Panc1 (cell line): Measurements from ENCODE around the gene SCGB3A1. TPM values are rescaled to one million over a fixed set of nuclear protein-coding genes. Genes with fewer than 3 reads are reported as not detected.

ENCODE experiments used
- ATAC-seq: fragments of 200-7000 bp; cut with Tn5 transposase; 2 replicates; pipeline ENCODE4 v1.9.1; 2020; ENCODE audit warnings: mild to moderate bottlenecking, moderate library complexity
- BruUV-seq: library from RNA; stranded (reverse); fragments of 400-500 nt; replicated peaks from 2 replicates; lab custom pipeline; 2021; lab: Mats Ljungman, UMichigan
- CTCF ChIA-PET: fragments of 300-600 bp; sonication (Branson Sonifier 250); formaldehyde crosslinking; loops from one replicate; lab custom pipeline; 2022; ENCODE audit warnings: antibody characterized with exemption; lab: Charles Lee
- POLR2A ChIA-PET: fragments of 300-600 bp; sonication (Branson Sonifier 250); formaldehyde crosslinking; loops from one replicate; lab custom pipeline; 2022; ENCODE audit warnings: antibody characterized with exemption; lab: Charles Lee
- DNase-seq: peaks from one replicate; pipeline ENCODE4 v3.0.0-alpha.2; 2010; ENCODE audit warnings: low read depth, low spot score
- H3K27ac ChIP-seq: 2 replicates; pipeline ENCODE4 v1.5.1; 2011; ENCODE audit warnings: mild to moderate bottlenecking, low read length, inconsistent platforms
- H3K27me3 ChIP-seq: fragments of 200-500 bp; sonication (Bioruptor generic); 2 replicates; pipeline ENCODE4 v1.6.0; 2014; ENCODE audit warnings: low read length, inconsistent platforms; ENCODE audit not compliant: control insufficient read depth, insufficient read depth
- H3K36me3 ChIP-seq: fragments of 200-500 bp; sonication (Bioruptor generic); 2 replicates; pipeline ENCODE4 v1.5.1; 2014; ENCODE audit warnings: inconsistent platforms, mild to moderate bottlenecking, low read length, moderate library complexity; ENCODE audit not compliant: control insufficient read depth, insufficient read depth
- H3K4me1 ChIP-seq: 2 replicates; pipeline ENCODE4 v1.5.1; 2011; ENCODE audit warnings: inconsistent platforms, mild to moderate bottlenecking, low read length, moderate library complexity; ENCODE audit not compliant: control insufficient read depth, insufficient read depth
- H3K4me3 ChIP-seq, 2 experiments: 2 replicates each; pipeline ENCODE4 v1.5.1; 2011 to 2012; ENCODE audit warnings: low read depth in 2 of 2, low read length in 2 of 2, mild to moderate bottlenecking in 2 of 2, inconsistent platforms in 1 of 2, moderate library complexity in 1 of 2
- H3K9me3 ChIP-seq: fragments of 200-500 bp; sonication (Bioruptor generic); 2 replicates; pipeline ENCODE4 v1.5.1; 2014; ENCODE audit warnings: low read depth, mild to moderate bottlenecking, inconsistent platforms, low read length, moderate library complexity; ENCODE audit not compliant: control insufficient read depth, insufficient read depth
- POLR2AphosphoS5 ChIP-seq: IDR thresholded peaks from 2 replicates; pipeline ENCODE4 v1.6.1; 2012; ENCODE audit warnings: mild to moderate bottlenecking, low read depth, low read length, moderate library complexity
- SIN3A ChIP-seq: IDR thresholded peaks from 2 replicates; pipeline ENCODE4 v1.6.1; 2012; ENCODE audit warnings: low read depth, mild to moderate bottlenecking, low read length, moderate library complexity, borderline replicate concordance; ENCODE audit not compliant: insufficient read depth
- TCF7L2 ChIP-seq: IDR thresholded peaks from 2 replicates; pipeline ENCODE4 v1.6.1; 2011; ENCODE audit warnings: mild to moderate bottlenecking, low read depth, low read length, inconsistent platforms
- in situ Hi-C: cut with HindIII; loops from 2 replicates; pipeline ENCODE4 v1.10.0; 2016; ENCODE audit warnings: low sequenced_read_pairs, low pct_unique_long_range_greater_than_20kb
- intact Hi-C: fragments of 100-400 bp; cut with micrococcal nuclease; formaldehyde crosslinking; loops from one replicate; pipeline ENCODE4 v1.10.0; 2022; ENCODE audit not compliant: unreplicated experiment
- total RNA-seq: library from RNA; stranded (reverse); gene quantifications from one replicate; pipeline ENCODE4 v1.2.1, GENCODE V29; 2021; ENCODE audit not compliant: unreplicated experiment
- TF ChIP-seq, protein P1 (sequence below): fragments of 450-650 bp; IDR thresholded peaks from 2 replicates; pipeline ENCODE4 v1.5.1; 2017; ENCODE audit warnings: mild to moderate bottlenecking
- TF ChIP-seq, protein P2 (sequence below), 2 experiments: IDR thresholded peaks; 2 replicates each; pipeline ENCODE4 v1.6.1; 2011 to 2012; ENCODE audit warnings: low read depth in 2 of 2, control low read depth in 1 of 2, low read length in 1 of 2, mild to moderate bottlenecking in 1 of 2, moderate library complexity in 1 of 2; ENCODE audit not compliant: insufficient read depth in 1 of 2

Gene SCGB3A1
- total RNA-seq, 1 experiment from 2014 or later, result not detected

DNA sequence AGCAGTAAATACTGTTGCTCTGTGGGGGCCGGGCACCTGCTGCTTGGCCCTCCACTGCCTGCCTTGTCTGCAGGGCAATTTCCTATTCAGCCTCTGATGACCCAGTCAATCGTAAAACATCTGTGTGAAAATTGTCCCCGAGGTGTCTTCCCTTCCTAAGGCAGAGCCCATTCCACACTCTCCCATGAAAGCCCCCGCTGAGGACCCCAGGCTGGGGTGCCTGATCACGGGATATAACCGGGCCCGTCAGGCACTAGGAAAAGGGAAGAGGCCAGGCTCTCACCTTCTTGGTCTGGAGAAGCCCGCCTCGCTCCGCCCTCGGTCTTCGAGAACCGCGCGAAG, 27.2 kb upstream of the SCGB3A1 start:
- Histone ChIP-seq H3K27me3 (no peaks in the 10 kb centered on the region; the same call in 1 of the 2 replicates), H3K9me3 (no peaks in the 10 kb centered on the region), H3K36me3 (no peaks in the 10 kb centered on the region), H3K4me3 (no peak overlapping the region), H3K27ac (no peak overlapping the region), H3K4me1 (no peaks in the 10 kb centered on the region)
- no TSS peak for BruUV-seq
- ATAC-seq (no peak), DNase-seq (no peak)
- in situ Hi-C loops, result no loop called here
- TF ChIP-seq TCF7L2 (no peak), SIN3A (no peak), POLR2AphosphoS5 (no peak)
- TF ChIP-seq, protein P1, sequence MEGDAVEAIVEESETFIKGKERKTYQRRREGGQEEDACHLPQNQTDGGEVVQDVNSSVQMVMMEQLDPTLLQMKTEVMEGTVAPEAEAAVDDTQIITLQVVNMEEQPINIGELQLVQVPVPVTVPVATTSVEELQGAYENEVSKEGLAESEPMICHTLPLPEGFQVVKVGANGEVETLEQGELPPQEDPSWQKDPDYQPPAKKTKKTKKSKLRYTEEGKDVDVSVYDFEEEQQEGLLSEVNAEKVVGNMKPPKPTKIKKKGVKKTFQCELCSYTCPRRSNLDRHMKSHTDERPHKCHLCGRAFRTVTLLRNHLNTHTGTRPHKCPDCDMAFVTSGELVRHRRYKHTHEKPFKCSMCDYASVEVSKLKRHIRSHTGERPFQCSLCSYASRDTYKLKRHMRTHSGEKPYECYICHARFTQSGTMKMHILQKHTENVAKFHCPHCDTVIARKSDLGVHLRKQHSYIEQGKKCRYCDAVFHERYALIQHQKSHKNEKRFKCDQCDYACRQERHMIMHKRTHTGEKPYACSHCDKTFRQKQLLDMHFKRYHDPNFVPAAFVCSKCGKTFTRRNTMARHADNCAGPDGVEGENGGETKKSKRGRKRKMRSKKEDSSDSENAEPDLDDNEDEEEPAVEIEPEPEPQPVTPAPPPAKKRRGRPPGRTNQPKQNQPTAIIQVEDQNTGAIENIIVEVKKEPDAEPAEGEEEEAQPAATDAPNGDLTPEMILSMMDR, result no peak
- TF ChIP-seq, protein P2, sequence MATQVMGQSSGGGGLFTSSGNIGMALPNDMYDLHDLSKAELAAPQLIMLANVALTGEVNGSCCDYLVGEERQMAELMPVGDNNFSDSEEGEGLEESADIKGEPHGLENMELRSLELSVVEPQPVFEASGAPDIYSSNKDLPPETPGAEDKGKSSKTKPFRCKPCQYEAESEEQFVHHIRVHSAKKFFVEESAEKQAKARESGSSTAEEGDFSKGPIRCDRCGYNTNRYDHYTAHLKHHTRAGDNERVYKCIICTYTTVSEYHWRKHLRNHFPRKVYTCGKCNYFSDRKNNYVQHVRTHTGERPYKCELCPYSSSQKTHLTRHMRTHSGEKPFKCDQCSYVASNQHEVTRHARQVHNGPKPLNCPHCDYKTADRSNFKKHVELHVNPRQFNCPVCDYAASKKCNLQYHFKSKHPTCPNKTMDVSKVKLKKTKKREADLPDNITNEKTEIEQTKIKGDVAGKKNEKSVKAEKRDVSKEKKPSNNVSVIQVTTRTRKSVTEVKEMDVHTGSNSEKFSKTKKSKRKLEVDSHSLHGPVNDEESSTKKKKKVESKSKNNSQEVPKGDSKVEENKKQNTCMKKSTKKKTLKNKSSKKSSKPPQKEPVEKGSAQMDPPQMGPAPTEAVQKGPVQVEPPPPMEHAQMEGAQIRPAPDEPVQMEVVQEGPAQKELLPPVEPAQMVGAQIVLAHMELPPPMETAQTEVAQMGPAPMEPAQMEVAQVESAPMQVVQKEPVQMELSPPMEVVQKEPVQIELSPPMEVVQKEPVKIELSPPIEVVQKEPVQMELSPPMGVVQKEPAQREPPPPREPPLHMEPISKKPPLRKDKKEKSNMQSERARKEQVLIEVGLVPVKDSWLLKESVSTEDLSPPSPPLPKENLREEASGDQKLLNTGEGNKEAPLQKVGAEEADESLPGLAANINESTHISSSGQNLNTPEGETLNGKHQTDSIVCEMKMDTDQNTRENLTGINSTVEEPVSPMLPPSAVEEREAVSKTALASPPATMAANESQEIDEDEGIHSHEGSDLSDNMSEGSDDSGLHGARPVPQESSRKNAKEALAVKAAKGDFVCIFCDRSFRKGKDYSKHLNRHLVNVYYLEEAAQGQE (IDR thresholded peaks at IDR 0.05; ENCODE audit: insufficient read depth in 1 of 2, low read depth in 2 of 2, low read length in 1 of 2), result no peak
- ChIA-PET CTCF (no interaction called here), POLR2A (no interaction called here)
- intact Hi-C loops, result no loop called here

DNA sequence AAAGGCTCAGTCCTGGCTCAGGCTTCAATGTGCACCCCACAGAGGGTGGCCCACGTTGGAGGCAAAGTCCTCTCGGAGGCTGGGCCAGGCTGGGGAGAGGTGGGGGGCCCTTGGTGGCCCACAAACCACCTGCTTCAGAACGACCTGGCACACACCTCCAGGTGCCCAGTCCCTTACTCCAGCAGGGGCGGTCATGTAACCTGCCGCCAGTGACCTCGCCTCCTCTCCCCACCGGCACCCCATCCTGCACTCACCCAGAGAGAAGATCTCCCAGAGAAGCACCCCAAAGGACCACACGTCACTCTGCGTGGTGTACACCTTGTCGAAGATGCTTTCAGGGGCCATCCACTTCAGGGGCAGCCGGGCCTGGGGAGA, 22.5 kb upstream of the SCGB3A1 start:
- no peak for ATAC-seq
- no peak overlapping the region for H3K27ac ChIP-seq
- in situ Hi-C loops, result no loop called here
- no peak for DNase-seq
- ChIA-PET CTCF (interaction anchor here (1.2 kb wide), 1 partner anchor 105 kb away, joined by 4 read pairs; no protein-coding TSS in a partner anchor), POLR2A (interaction anchor here (0.7 kb wide), 1 partner anchor 32 kb away, joined by 10 read pairs; no protein-coding TSS in a partner anchor)
- TF ChIP-seq, protein P2 (IDR thresholded peaks at IDR 0.05; ENCODE audit: insufficient read depth in 1 of 2, low read depth in 2 of 2, low read length in 1 of 2), result no peak
- no peak for TF ChIP-seq SIN3A
- no peak for TF ChIP-seq TCF7L2
- TF ChIP-seq, protein P1, result no peak
- no peak for TF ChIP-seq POLR2AphosphoS5
- H3K27me3 ChIP-seq, result no peaks in the 10 kb centered on the region
- H3K9me3 ChIP-seq, result no peaks in the 10 kb centered on the region
- H3K36me3 ChIP-seq, result no peaks in the 10 kb centered on the region
- H3K4me1 ChIP-seq, result no peaks in the 10 kb centered on the region
- intact Hi-C loops, result loop anchor here (5.0 kb wide), 1 partner anchor 58 kb away; no protein-coding TSS in a partner anchor
- BruUV-seq, result no TSS peak
- H3K4me3 ChIP-seq, result no peak overlapping the region
